Measurements from ENCODE around the gene NLGN1.

Gene NLGN1

GRCh38 chr3:173863551-173863950 lies 466.0 kb downstream of the NLGN1 start:
- no peak for DNase-seq

- no peak for DNase-seq
These were observed 468.5 kb downstream of the NLGN1 start for GRCh38 chr3:173865900-173866498.

GRCh38 chr3:173869766-173870165 lies 472.2 kb downstream of the NLGN1 start:
- no peak for DNase-seq

DNA sequence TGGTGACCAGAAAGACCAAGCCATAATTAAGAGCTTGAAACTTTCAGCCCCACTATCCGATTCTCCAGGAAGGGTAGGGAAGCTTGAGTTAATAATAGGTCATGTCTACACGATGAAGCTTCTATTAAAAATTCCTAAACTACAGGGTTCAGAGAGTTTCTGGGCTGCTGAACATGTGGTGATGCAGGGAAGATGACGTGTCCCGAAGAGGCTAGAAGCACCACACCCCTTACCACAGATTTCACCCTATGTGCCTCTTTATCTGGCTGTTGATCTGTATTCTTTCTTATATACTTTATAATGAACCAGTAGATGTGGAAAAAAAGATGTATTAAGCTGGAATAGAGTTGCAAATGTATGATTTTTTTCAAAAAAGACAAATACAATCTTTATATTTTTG lies 473.4 kb downstream of the NLGN1 start:
- no peak for DNase-seq

DNA sequence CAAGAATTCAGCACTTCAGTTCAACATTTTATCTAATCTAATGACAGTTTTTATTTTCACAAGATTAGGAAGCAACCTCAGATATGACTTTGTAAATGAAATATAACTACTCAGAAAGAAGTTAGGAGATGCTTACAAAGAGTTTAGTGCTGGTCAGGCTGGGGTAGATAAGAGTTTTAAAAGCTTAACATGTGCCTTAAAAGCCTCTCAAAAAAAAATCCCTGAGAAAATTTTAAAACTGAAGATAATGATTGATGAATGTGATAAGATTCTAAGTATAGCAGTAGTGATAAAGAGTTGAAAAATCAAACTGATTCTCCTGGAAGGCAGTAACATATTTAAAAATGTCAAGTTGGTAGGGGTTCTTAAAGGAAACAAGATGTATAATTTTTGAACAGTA lies 478.2 kb downstream of the NLGN1 start:
- no peak for DNase-seq

DNA sequence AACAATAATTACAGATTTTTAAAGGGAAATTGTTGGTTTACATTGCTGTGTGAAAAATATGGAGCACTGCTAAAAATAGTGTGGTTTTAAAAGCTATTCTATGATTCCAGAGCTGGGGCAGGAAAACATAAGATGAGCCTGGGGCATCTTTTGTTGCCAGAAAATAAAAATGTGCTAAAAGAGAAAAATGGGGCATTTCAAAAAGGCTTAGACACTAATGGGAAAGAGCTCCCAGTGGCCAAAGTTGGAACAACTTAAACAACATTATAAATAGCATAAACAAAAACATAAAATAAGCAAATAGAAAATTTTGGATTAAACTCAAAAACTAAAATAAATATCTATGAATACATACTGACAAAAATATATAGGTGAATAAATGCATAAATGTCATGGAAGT lies 478.9 kb downstream of the NLGN1 start:
- no peak for DNase-seq

DNA sequence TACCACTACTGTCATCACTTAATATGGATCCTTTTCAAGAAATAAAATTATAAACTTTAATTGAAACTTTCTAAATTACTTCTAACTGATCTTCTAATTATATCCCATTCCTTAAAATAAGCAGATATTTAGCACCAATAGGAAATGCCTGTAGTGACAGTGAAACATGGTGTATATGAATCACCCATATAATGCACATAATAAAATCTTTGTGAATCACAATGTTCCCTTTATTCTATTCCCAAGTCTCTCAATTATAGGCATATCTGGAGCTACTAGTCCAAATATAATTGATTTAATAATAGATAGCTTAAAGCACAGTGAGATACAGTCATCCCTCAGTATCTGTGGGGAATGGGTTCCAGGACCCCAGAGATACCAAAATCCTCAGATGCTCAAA lies 490.3 kb downstream of the NLGN1 start:
- DNase-seq = no peak

GRCh38 chr3:173889596-173889995 lies 492.1 kb downstream of the NLGN1 start:
- no peak for DNase-seq

GRCh38 chr3:173890091-173890490 lies 492.5 kb downstream of the NLGN1 start:
- DNase-seq = no peak

GRCh38 chr3:173891272-173892100 lies 493.9 kb downstream of the NLGN1 start:
- DNase-seq = no peak

- DNase-seq = no peak
These were observed 495.0 kb downstream of the NLGN1 start for GRCh38 chr3:173892547-173892946.

DNA sequence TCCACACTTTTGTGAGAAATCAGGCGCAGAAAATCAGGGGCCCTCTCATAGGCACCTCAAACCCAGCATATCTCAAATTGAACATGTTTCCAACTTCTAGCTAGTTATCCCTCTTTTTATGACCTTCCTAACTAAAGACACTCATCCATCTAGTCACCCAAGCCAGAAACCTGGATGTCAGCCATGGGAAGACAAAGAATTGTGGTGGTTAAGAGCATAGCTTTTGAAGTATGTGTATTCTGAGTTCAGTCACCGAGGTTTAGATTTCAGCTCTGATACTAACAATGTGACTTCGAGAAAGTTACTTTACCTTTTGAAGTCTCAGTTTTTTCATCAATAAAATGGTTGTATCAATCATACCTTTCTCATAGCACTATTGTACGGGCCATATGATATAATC lies 495.5 kb downstream of the NLGN1 start:
- DNase-seq = no peak

DNA sequence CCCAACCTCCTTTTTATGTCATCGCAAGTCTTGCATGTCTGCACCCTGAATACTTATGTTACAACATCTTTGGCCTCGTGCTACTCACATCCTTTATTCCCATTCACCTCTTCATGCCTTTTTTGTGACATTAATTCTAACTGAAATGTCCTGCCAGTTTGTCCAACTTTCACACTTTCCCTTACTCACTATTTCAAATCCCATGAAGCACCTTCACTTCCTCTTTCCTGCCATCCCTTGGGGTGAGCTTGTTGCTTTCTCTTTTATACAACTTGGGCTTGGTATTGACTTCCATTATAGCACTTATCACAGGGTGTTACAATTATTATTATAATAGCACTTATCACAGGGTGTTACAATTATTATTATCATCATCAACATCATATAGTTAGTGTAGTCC lies 496.3 kb downstream of the NLGN1 start:
- DNase-seq = no peak

DNA sequence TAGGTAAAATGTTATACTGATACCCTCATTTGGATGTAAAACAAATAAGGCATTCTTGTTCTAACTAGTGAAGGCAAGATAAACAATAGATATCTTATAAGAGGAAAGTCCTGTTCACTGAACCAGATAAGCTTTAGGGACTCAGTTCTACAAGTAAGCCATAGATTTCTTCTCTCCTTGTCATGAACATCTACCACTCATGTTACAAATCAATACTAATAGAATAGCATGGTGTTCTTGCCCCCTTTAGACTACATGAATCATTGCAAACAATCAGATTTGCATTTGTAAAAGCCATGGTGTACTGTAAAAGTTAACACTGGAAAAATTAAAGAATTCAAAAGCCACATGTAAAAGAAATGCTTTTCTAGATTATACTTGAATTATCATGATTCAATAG lies 500.1 kb downstream of the NLGN1 start:
- DNase-seq = no peak

- no peak for DNase-seq
These were observed 504.1 kb downstream of the NLGN1 start for GRCh38 chr3:173901649-173902048.

- DNase-seq = no peak
These were observed 504.9 kb downstream of the NLGN1 start for GRCh38 chr3:173902401-173902800.

- DNase-seq = no peak
These were observed 505.3 kb downstream of the NLGN1 start for GRCh38 chr3:173902871-173903270.

DNA sequence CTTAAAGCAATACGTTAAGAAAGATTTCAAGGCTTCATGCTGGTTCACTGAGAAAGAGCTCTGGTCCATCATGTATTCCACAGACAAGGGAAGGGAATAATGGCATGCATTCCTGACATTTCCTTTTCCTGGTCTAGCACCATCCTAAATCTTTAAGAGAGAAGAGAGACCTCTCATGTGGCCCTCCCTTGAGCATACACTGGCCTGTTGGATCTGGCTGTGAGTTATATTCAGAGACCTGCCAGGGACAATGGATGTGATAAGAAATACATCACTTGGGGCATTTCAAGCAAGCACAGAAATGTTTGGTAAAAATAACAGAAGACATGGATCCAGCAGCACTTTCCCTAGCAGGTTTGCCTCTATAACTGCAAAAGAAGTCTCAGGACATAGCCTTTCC lies 507.8 kb downstream of the NLGN1 start:
- DNase-seq = no peak

DNA sequence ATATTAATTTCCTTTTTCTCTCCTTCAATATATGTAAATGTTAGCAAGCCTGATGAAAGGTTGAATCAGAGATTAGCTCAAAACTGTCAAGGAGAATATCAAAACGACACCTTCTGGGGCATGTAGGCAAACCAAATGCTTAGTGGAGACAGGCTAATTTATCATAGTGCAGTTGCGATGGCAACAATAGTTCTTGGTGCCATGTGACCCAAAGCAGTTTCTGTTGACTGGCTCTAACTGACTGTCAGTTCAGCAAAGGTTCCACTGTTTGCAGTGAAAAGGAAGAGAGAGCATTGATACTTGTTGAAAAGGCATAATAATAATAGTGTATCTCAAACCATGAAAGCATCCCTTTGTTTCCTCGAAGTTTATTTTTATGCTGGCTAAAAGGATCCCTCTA lies 513.9 kb downstream of the NLGN1 start:
- DNase-seq = no peak

- DNase-seq = no peak
These were observed 514.6 kb downstream of the NLGN1 start for GRCh38 chr3:173912126-173912525.

DNA sequence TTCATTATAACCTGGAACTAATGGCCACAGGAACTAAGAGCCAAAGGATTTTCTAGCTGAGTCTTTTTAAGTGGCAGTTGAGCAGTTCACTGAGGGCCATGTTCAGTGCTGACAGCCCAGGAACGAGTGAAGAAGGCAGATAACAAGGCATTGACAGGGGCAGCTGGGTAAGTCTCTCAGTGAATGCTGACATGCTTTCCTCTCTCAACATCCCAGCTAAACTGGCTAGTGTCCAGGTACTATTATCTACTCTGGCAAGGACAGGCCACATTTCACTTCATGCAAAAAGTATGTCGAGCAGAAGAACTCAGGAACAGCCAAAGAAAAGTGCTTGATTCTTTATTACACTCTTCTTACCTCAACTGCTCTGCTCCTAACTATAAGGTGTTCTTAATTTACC lies 515.9 kb downstream of the NLGN1 start:
- DNase-seq = no peak

DNA sequence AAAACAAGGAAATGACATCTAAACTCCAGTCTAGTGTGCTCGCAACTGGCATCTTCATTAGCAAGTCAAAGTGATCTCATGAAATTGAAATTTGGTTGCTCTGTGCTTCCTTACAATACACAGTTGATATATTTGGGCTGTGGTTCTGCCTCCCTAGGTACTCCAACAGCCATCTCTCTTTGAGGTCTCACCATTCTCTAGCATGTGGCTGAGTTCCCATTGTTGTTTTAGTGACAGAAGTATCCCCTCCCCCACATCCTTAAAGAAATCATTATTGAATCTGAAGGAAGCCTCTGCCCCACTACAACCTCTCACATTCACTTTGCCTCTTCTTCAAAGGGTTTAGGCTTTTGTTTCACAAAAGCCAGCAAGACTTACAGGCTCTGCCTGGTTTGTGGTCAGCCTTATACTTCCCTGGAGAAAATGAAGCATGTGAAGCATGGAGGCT lies 516.5 kb downstream of the NLGN1 start:
- DNase-seq = no peak

- DNase-seq = no peak
These were observed 519.3 kb downstream of the NLGN1 start for GRCh38 chr3:173916799-173917198.

DNA sequence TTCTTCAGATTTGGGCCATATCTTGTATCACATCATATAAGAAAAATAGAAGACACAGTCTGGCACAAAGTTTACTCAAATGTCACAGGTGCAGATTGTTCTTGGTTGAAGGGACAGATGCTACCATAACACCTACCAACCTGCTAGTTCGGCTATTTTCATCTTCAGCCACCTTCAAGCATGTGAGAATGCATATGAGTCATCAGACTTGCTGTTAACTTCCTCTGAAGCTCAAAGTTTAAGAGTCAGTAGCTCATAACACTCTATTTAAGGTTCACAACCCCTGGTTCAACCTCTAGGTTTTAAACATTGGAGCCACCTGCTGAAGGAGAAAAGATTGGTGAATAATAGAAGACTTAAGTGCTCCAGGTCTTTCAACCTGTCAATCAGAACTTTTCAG lies 522.8 kb downstream of the NLGN1 start:
- DNase-seq = no peak

GRCh38 chr3:173921732-173922131 lies 524.2 kb downstream of the NLGN1 start:
- no peak for DNase-seq

Data from stimulated activated CD4-positive, alpha-beta T cell treated with anti-CD3 and anti-CD28 coated beads, Interleukin-2, amount 100 ng/mL, for 24 hours (primary cell).